ENCODE results near the gene DACH1.

DACH1 gene

GRCh38 chr13:71871176-71871754 is 4.3 kb upstream of the DACH1 start:
- TF ChIP-seq TCF4 (CRISPR knock-in tag; IDR thresholded peaks at IDR 0.05; ENCODE audit: borderline replicate concordance), result peak; percentile 66; the same call in 1 of the 2 replicates
- TF ChIP-seq ZNF565 (CRISPR knock-in tag; conservative IDR thresholded peaks at IDR 0.05; ENCODE audit: low read depth), result no peak
- peak; percentile 45; the same call in 1 of the 2 replicates for TF ChIP-seq TSHZ2 (CRISPR knock-in tag; IDR thresholded peaks at IDR 0.05)
- no peak for ATAC-seq

GRCh38 chr13:71870100-71870499 is 3.1 kb upstream of the DACH1 start:
- TF ChIP-seq PATZ1 (CRISPR knock-in tag; IDR thresholded peaks at IDR 0.05; ENCODE audit: borderline replicate concordance), result no peak
- TF ChIP-seq ZC3H10 (CRISPR knock-in tag; IDR thresholded peaks at IDR 0.05), result no peak
- ATAC-seq, result no peak

- TF ChIP-seq ZNF565 (CRISPR knock-in tag; conservative IDR thresholded peaks at IDR 0.05; ENCODE audit: low read depth), result no peak
- no peak for TF ChIP-seq OSR1 (CRISPR knock-in tag; IDR thresholded peaks at IDR 0.05)
- TF ChIP-seq ZC3H10 (CRISPR knock-in tag; IDR thresholded peaks at IDR 0.05), result no peak
- no peak for TF ChIP-seq CREB5 (CRISPR knock-in tag; IDR thresholded peaks at IDR 0.05; ENCODE audit: low read depth)
- no peak for TF ChIP-seq ZNF8 (CRISPR knock-in tag; IDR thresholded peaks at IDR 0.05)
- TF ChIP-seq PPARA (CRISPR knock-in tag; IDR thresholded peaks at IDR 0.05; ENCODE audit: borderline replicate concordance), result no peak
- no peak for TF ChIP-seq ARNTL (CRISPR knock-in tag; IDR thresholded peaks at IDR 0.05; ENCODE audit: borderline replicate concordance, low read depth)
- TF ChIP-seq ZFP30 (CRISPR knock-in tag; IDR thresholded peaks at IDR 0.05), result no peak
- no peak for TF ChIP-seq ZNF70 (CRISPR knock-in tag; IDR thresholded peaks at IDR 0.05)
- TF ChIP-seq ZFP3 (CRISPR knock-in tag; IDR thresholded peaks at IDR 0.05), result no peak
- TF ChIP-seq TSHZ2 (CRISPR knock-in tag; IDR thresholded peaks at IDR 0.05), result no peak
- no peak for TF ChIP-seq SNAI2 (CRISPR knock-in tag; IDR thresholded peaks at IDR 0.05)
- TF ChIP-seq ISL1 (CRISPR knock-in tag; IDR thresholded peaks at IDR 0.05), result no peak
- no peak for TF ChIP-seq POU6F1 (CRISPR knock-in tag; IDR thresholded peaks at IDR 0.05; ENCODE audit: borderline replicate concordance, low read depth)
- no peak for TF ChIP-seq CSDC2 (CRISPR knock-in tag; IDR thresholded peaks at IDR 0.05)
- no peak for TF ChIP-seq GLIS3 (CRISPR knock-in tag; IDR thresholded peaks at IDR 0.05)
- no peak for TF ChIP-seq ESRRG (CRISPR knock-in tag; IDR thresholded peaks at IDR 0.05)
- no peak for ATAC-seq
Measured at GRCh38 chr13:71869274-71869673, 2.3 kb upstream of the DACH1 start.

All from SK-N-SH treated with all-trans-retinoic acid at 6 μM for 48 hours (cell line).